ENCODE results near the gene KANSL1. TPM values are rescaled to one million over a fixed set of nuclear protein-coding genes. Genes with fewer than 3 reads are reported as not detected.
A peak's percentile ranks its signal among the peaks of the same experiment; 100 is the strongest.
"Not testable (repeated sequence)": the region's sequence is repeated elsewhere in the genome, so short reads cannot be mapped to it uniquely, and the experiment has no call there.

KANSL1 gene
- total RNA-seq, 1 donor, result 171 TPM

GRCh38 chr17:46117117-46117516 is 76.1 kb downstream of the KANSL1 start:
- no peak for TF ChIP-seq CTCF (IDR thresholded peaks at IDR 0.05; ENCODE audit: insufficient read depth, low read depth, low read length)
- DNase-seq (ENCODE audit: low read depth), result no peak
- H3K4me3 ChIP-seq (ENCODE audit: low read depth, low read length), result no peak overlapping the region

- peak; percentile 63 for DNase-seq (ENCODE audit: low read depth)
- no peak for TF ChIP-seq CTCF (IDR thresholded peaks at IDR 0.05; ENCODE audit: insufficient read depth, low read depth, low read length)
- no peak overlapping the region for H3K4me3 ChIP-seq (ENCODE audit: low read depth, low read length)
Measured at GRCh38 chr17:46115699-46116098, 77.5 kb downstream of the KANSL1 start.

- not testable (repeated sequence) for DNase-seq (ENCODE audit: low read depth); H3K4me3 ChIP-seq (ENCODE audit: low read depth, low read length)
Measured at GRCh38 chr17:46111236-46111635, 82.0 kb downstream of the KANSL1 start.

- DNase-seq (ENCODE audit: low read depth), result no peak
- H3K4me3 ChIP-seq (ENCODE audit: low read depth, low read length), result no peak overlapping the region
- TF ChIP-seq CTCF (IDR thresholded peaks at IDR 0.05; ENCODE audit: insufficient read depth, low read depth, low read length), result no peak
Measured at GRCh38 chr17:46110219-46110618, 83.0 kb downstream of the KANSL1 start.

GRCh38 chr17:46109603-46110189 is 83.5 kb downstream of the KANSL1 start:
- H3K4me3 ChIP-seq (ENCODE audit: low read depth, low read length), result no peak overlapping the region
- DNase-seq (ENCODE audit: low read depth), result peak; percentile 35
- TF ChIP-seq CTCF (IDR thresholded peaks at IDR 0.05; ENCODE audit: insufficient read depth, low read depth, low read length), result no peak

GRCh38 chr17:46108550-46109110 is 84.6 kb downstream of the KANSL1 start:
- DNase-seq (ENCODE audit: low read depth), result peak; percentile 59
- no peak overlapping the region for H3K4me3 ChIP-seq (ENCODE audit: low read depth, low read length)
- no peak for TF ChIP-seq CTCF (IDR thresholded peaks at IDR 0.05; ENCODE audit: insufficient read depth, low read depth, low read length)

- DNase-seq (ENCODE audit: low read depth), result no peak
- no peak overlapping the region for H3K4me3 ChIP-seq (ENCODE audit: low read depth, low read length)
- no peak for TF ChIP-seq CTCF (IDR thresholded peaks at IDR 0.05; ENCODE audit: insufficient read depth, low read depth, low read length)
Measured at GRCh38 chr17:46108120-46108519, 85.1 kb downstream of the KANSL1 start.
